NCI-H1694 (cell line): ENCODE results near the gene LRRK1.

Experiments
- DNase-seq: peaks from one replicate; lab custom pipeline; 2025; lab: John Stamatoyannopoulos, UW

The LRRK1 gene

DNA sequence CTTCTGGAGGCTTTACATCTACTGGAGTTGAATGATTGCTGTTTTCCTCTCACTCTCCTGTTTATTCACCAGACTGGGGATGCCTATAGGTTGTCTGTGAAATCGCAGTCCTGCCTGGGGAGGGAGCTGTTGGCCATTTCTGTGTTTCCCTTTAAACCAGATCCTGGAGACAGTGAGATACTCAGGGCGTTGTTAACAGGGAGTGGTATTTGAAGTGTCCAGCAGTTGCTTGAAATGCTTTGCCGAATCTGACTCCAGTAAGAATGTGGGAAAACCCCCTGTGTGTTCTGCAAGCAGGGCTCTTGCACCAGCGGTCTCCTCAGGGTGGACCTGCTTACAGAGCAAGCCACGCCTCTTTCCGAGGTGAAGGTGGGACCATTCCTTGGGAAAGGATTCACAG, 4.3 kb upstream of the LRRK1 start:
- no peak for DNase-seq

DNA sequence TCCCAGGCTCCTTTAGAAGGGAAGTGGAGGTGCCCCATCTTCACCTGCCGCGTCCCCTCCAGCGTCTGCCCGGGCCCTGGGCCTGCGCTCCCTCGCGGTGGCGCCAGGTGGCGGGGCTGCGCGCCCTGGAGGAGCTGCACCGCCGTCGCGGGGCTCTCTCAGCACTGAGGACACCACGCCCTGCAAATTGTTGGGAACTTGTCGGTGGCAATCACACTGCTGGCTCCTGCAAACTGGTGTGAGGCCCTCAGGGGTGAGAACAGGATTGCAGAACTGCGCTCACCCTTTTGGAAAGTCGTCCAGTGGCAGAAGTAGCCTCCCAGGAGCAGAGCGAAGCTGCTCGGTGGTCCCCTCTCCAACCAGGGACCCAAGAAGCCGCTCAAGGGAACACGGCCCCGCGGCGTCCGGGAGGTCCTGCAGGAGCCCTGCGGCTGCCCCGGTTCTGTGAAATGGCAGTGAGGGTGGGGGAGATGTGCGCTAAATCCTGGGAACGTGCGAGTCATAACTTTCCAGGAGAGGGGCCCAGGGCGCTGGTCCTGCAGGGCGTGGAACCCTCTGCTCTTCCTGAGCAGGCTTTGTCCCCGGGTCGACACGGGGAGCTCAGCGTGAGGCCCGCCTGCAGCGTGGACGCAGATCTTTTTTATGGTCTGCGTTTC, 995 bp upstream of the LRRK1 start:
- no peak for DNase-seq

DNA sequence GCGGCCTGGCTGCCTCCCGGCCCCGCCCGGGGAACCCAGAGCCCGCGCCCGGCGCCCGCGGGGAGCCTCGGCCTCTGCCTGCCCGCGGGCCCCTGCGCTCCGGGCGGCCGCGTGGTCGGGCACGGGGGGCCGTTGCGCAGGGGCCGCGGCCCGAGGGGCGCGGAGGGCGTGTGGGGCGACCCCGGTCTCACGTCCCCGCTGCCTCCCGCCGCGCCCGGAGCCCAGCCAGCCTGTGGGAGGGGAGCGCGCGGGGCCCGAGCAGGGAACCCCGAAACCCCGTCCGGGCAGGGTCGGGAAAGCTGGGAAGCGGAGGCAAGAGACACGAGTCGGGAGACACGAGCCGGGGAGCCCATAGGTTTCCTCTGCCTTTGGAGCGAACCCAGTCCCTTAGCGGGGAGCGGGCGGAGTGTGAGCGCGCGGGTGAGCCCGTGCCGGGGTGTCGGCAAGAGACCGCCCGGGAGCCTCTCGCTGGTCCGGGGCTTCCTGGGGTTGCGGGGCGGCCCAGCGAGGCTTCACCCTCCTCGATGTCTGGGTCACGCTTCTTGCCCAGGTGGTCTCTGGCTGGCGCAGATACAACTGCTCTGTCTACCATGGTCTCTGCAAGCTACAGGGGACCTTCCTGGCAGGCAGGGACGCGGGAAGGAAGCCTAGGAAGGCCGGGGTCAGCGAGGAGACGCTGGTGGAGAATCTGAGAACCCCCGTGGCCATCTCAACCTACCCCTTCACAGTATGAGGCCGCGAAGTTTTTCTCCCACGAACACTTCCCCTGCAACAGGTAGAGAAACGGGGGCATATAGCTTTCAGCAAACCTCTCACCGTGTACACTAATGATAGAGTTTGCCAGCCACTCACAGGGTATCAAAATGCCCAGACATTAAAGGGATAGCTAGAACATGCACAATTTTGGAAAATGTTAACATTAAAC, 586 bp downstream of the LRRK1 start:
- DNase-seq: no peak

DNA sequence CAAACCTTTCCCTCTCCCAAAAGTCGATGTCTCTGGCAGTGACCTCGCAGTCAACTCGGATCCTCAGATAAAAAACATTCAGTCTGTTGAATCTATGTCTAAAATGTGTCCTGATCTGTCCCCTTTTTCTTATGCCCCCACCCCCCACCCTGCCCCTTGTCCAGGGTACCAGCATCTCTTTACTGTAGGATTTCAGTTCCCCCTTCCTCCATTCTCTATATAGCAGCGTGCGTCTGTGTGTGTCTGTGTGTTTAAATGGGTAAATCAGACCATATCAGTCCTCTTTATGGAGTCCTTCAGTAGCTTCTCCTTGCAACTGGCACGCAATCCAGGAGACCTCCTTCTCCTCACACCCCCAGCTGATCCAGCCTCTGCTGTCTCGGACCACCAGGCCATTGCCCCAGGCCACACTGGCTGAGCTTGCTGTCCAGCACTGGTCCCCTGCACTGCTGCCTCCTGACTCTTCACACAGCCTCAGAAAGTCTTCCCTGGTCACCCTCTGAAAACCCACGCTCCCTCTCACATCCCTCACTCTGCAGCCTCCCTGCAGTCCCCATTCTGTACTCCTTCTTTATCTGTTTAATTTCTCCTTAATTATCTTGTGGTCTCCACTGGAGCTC, 1.5 kb downstream of the LRRK1 start:
- DNase-seq: no peak

DNA sequence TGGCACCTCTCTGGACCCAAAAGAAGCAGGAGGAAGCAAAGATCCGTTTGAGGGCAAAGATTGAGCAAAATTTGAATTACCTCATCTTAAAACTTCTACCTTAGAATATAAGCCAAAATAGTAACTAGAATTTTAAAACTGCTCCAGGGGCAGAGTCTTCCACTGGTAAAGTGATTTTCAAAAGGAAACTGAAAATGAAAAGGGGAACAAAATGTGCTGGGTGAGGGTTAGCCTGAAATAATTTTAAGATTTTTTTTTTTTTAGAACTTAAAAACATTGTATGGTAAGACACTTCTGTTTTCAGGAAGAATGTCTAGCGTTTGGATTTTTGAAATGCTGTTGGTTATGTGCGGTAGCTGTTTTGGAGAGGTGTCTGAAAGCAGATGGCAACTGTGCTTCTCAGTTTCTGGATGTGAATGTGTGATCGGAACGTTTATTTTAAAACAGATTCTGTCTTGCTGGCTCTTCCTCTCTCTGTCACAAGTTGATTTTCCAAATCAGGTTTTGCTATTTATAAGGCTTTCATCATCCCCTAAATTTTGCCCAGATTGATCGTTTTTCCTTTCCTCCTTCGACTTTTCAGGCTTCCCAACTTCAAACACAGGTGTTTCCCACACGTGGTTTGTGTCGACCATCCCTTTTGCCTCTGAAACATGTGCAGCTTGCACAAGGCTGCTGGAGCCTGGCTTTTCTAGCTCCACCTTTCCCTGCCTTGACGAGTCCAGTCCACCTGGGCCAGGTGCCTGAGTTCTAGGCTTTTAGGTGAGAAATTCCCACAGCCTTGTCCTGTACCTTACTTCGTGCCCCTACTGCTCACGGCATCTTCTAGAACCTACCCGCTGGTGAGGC, 3.3 kb downstream of the LRRK1 start:
- no peak for DNase-seq

DNA sequence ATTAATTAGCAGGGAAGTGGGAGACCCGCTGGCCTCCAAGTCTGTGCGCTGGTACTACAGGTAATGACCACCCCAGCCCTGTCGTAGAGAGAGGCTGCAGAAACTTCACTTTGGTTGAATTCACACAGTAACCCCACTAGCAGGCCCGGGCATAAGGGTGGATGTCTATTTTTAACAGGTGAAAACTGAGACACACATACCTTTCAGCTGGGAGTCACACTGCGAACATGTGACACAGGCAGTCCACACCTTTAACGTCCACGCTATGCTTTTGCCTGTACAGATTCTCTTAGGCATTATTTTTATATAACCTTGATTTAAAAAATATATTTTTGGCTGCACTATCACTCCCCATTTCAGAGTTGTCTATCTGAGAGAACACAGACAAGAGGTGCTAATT, 3.9 kb downstream of the LRRK1 start:
- DNase-seq: no peak

DNA sequence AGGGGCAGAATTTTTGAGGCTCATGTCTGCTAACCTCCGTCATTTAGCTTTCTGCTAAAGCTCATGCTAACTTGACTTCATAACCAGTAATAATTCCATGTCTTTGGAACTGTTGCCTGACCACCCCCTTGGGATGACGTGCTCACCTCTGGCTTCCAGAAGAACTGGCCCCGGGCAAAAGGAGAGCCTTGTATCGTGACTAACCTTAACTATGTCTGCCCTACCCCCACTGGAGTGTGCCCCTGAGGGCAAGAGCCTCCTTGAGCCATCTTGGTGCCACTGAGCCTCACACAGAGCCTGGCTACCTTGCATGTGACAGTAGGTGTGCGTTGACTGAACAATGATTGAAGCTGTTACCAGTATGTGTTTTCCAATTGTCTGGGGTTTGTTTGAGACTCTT, 4.7 kb downstream of the LRRK1 start:
- DNase-seq: no peak

DNA sequence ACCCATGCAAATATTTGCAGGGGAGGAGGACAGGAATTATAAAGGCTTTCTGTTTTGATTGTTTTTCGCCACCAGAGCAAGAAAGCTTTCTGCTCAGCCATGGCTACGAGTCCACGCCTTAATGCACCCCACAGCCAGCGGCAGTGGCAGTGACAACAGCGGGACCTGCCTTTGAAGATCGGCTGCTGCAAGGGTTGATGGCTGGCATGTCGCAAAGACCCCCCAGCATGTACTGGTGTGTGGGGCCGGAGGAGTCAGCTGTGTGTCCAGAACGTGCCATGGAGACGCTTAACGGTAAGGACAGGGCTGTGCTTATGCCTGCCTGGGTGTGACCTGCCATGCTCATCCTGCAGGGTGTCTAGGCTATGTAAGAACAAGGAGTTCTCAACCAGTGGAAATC, 5.3 kb downstream of the LRRK1 start:
- DNase-seq: no peak

DNA sequence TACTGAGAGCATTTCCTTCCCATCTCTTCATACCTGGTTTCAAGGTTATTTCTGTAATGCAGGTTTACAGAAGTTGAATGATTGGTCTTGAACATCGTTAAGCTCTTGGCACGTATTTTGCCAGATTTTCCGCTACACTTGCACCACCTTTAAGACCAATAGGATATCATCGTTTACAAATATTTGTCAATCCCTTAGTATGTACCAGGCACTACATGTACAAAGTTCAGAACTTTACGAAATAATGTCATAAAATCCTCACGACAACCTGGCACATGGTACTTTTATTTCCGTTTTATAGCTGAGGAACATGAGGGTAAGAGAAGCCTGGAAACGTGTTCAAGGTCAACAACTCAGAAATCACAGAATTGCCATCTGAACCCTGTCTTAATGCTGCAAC, 6.3 kb downstream of the LRRK1 start:
- DNase-seq: no peak

DNA sequence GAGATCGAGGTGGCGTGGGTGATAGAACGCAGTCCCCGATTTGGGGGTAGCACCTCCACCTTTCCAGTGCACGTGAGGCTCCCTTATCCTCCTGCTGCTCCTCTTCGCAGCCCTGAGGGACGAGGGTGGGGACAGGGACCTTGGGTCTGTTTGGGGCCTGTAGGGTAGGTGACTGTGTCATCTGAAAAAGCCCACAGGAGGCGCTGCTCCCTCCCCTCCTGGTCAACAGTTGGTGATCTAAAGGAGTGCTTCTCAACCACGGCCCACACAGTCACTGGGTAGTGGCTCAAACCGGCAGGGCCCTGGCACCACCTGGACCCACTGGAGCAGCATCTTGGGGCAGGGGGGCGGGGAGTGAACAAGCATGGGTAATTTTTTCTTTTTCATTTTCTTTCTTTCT, 7.1 kb downstream of the LRRK1 start:
- no peak for DNase-seq

DNA sequence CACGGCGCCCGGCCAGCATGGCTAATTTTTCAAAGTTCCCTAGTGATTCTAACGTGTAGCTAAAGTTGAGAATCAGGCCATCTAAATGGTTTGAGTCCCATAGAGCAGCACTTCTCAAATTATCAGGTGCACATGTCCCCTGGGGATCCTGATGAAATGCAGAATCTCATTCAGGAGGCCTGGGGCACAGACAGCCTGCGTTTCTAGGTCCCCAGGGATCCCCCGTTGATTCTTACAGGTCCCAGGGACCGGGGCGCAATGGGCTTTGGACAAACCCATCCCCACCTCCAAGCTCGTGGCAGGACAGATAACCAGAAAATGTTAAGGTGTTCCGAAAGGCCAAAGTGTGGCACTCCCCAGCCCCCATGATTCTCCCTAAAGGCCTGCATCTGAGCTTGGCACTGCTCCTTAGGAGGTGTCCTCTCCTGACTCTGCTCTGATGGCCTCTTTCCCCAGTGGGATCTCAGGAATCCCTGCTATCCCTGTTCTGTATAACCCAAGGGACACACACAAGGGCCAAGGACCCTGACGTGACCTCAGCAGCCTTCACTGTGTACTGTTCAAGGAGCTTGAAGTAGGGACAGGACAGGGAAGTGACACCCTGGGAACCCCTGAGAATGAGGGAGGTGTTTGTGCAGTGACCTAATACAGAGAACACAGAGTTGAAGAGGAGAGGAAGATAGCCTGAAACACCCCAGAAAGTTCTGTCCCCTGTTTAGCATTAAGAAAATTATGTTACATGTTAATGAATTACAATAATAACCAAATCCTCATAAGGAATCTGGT, 8.0 kb downstream of the LRRK1 start:
- DNase-seq: no peak

DNA sequence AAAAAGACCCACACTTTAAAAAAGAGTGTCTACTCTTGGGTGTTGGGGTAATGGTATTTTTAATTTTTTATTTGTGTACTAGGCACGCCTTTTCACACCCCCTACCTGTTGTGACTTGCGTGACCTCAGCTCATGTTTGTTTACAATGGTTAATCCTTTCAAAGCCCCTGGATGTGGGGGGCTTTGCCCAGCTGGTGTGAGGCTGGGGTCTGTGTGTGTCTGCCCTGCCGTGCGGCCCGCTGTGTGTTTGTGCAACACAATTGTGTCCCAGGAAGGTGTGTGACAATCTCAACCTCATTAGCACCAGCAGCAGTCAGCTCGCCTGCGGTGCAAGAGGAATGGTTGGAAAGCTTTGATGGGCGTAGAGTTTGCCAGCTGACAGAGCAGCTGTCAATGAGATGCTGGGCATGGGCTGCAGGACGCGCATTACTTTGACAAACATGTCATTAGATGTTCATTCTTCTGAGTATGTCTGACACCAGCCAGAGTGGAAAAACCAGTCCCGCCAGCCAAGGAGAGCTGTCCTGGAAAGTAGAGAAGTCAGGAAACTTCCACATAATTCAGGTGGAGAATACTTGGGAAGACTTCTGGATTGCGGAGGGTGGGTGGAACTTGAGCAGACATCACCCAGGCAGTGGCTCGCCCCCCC, 9.6 kb downstream of the LRRK1 start:
- DNase-seq: no peak

DNA sequence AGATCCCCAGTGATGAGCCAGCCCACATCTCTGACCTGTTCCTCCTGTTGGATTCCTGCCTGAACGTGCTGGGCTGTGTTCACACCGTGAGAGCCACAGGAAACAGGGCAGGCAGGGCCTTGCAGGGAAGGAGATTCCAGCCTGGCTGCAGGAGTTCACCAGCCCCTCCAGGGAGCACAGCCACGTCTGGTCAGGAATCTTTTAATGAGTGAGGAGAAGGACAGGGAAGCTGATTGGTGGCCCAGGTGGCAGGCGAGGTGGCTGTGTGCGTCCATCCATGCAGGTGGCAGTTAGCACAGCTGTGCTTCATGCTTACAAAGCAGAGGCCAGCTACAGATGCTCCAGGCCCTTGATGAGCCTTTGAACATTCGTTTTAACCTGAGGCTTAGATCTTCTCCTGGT, 10.5 kb downstream of the LRRK1 start:
- no peak for DNase-seq

DNA sequence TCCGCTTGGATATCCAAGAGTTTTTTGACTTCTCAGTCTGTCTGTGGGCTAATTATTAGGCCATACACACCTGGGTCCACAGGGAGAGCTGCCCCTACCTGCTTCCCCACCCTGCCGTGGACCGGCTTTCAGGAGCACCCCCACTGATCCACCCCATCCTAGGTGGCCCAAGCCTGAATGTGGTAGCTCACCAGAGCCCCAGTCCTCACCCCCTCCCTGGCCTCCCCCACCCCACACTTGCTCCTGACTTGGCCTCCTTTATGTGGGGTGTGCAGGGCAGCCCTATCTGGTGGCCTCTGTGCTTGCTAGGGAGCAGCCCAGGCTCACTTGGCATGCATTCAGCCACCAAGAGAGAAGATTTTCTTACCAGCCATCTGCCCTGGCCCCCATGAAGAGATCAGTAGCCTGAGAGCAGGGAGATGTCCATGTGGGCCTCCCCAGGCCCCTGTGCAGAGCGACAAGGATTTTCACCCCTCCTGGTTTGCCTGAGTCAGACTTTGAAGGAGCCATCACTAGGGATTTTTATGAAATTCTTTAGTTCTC, 11.2 kb downstream of the LRRK1 start:
- DNase-seq: no peak

DNA sequence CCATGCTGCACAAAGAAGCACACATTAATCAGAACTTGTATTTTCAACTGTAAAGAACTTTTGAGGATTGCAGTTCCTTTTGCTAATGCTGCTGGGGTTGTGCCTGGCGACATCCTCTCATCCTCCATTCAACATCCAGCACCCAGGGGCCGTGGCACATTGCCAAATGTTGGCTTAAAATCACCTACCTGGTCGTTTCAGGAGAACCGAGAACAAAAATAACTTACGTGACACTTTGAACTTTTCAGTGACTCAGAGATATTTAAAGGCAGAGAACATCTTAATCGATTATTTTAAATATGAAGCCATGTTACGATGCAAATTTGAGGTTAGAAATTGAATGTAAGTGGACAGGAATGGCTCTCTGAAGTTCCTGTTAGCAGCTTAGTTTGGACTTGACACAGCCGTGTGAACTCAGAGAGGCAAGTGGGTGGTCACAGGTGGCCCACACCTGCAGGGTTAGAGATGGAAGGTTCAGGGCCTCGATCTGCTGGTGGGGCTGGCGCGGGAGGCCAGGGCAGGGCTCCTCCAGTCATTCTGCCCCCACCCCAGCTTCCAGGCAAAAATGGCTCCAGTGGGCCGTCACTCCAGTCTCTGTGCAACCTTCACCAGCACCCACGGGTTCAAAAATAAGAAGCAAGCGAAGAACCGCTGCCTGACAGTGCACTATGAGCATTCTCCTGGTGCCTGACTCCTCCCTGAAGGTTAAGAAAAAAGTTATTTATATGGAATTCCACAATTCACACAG, 12.2 kb downstream of the LRRK1 start:
- DNase-seq: no peak

DNA sequence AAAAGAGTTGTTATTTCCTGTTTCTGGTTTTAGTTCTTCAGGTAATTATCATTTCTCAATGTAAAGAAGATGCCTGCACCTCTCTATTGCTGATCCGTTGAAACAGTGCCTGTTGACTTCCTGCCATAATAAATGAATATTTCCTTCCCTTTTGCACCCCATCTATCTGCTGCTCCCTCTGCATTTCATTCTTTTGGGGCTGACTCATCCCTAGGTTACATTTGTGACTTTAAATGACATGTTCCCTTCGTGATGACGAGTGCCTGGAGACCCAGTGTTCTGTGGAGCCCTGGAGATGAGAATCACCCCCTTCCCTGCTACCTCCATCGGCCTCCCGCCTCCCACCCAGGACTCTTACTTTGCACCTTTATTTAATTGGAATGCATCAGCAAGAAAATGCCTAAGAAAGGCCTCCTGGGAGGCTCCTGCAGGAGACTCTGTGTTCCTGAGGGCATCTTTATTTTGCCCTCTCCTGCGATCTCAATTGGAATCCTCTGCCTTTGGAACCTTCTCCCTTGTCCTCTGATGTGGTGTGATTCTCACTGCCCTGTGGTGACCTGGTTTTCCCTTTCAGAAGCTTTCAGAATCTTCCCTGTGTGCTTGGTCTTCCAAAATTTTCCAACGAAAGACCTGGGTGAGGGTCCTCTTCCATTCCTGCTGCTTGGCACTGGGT, 13.7 kb downstream of the LRRK1 start:
- DNase-seq: no peak

DNA sequence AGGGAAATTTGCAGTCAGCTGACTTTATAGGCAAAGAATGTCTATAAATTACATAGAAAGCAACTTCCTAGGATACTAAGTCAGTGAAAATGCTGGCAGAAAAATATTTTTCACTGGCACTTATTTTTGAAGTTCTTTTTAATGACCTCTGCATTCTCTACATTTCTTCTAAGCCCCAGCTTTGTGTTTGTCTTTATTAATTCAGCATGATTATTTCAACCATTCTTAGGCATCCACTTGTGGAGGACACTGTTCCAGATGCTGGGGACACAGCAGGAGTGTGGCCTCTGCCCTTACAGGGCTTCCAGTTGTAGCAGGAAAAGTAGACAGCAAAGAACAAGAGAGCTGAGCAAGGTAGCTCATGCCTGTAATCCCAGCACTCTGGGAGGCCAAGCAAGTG, 15.0 kb downstream of the LRRK1 start:
- DNase-seq: no peak

DNA sequence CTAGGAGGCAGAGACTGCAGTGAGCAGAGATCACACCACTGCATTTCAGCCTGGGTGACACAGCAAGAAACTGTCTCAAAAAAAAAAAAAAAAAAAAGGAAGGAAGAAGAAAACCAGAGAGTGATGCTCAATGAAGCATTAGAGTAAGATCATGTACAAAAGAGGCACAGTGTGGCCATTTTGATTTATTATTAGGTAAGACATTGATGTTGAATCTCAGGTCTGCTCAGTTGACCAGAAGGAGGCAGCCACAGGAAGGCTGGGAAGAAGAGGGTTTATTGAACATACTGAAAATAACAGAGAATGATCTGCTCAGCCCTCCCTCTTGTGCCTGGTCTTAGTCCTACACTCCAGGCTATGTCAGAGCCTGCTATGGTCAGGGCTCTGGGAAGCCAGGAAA, 15.6 kb downstream of the LRRK1 start:
- no peak for DNase-seq

DNA sequence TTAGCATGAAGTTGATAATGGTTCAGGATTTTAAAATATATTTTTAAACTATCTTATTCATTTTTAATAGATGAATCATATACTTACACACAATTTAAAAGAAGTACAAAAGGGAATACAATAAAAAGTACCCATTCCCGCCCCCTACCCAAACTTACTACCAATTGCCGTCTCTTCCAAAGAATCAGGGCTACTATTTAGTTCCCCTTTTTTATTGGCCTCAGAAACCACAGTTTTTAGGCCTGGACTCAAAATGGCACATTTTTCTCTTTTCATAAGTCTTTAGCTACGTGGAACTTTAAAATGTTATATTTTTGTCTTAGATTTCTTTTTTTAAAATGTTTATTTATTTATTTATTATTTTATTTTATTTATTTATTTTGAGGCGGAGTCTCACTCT, 18.0 kb downstream of the LRRK1 start:
- DNase-seq: no peak
